ENCODE data around the gene GDE1. TPM values are rescaled to one million over a fixed set of nuclear protein-coding genes. Genes with fewer than 3 reads are reported as not detected.

GDE1 gene
- total RNA-seq, 1 donor from 2014 or later: 50.0 TPM

- no peak for DNase-seq (ENCODE audit: low spot score)
- H3K36me3 Mint-ChIP-seq (ENCODE audit: low read depth, unreplicated experiment): no peaks in the 10 kb centered on the region
- no peak overlapping the region for H3K4me3 Mint-ChIP-seq (ENCODE audit: unreplicated experiment)
- H3K9me3 Mint-ChIP-seq (ENCODE audit: unreplicated experiment): no peaks in the 10 kb centered on the region
- H3K4me1 Mint-ChIP-seq (ENCODE audit: unreplicated experiment): no peaks in the 10 kb centered on the region
- no peak overlapping the region for H3K27ac Mint-ChIP-seq (ENCODE audit: unreplicated experiment)
- TF ChIP-seq CTCF (IDR thresholded peaks at IDR 0.05; ENCODE audit: unreplicated experiment): no peak
- peaks cover 1% of the 10 kb centered on the region for H3K27me3 Mint-ChIP-seq (ENCODE audit: unreplicated experiment)
These were observed 39.6 kb downstream of the GDE1 start for GRCh38 chr16:19482291-19482690.

- Mint-ChIP-seq H3K27ac (ENCODE audit: unreplicated experiment) (no peak overlapping the region), H3K27me3 (ENCODE audit: unreplicated experiment) (peaks cover 1% of the 10 kb centered on the region), H3K36me3 (ENCODE audit: low read depth, unreplicated experiment) (no peaks in the 10 kb centered on the region), H3K4me1 (ENCODE audit: unreplicated experiment) (no peaks in the 10 kb centered on the region), H3K9me3 (ENCODE audit: unreplicated experiment) (no peaks in the 10 kb centered on the region), H3K4me3 (ENCODE audit: unreplicated experiment) (no peak overlapping the region)
- no peak for DNase-seq (ENCODE audit: low spot score)
- TF ChIP-seq CTCF (IDR thresholded peaks at IDR 0.05; ENCODE audit: unreplicated experiment): no peak
These were observed 40.1 kb downstream of the GDE1 start for GRCh38 chr16:19481769-19482168.

- no peaks in the 10 kb centered on the region for H3K9me3 Mint-ChIP-seq (ENCODE audit: unreplicated experiment)
- no peaks in the 10 kb centered on the region for H3K4me1 Mint-ChIP-seq (ENCODE audit: unreplicated experiment)
- H3K27ac Mint-ChIP-seq (ENCODE audit: unreplicated experiment): no peak overlapping the region
- no peak overlapping the region for H3K4me3 Mint-ChIP-seq (ENCODE audit: unreplicated experiment)
- DNase-seq (ENCODE audit: low spot score): no peak
- no peak for TF ChIP-seq CTCF (IDR thresholded peaks at IDR 0.05; ENCODE audit: unreplicated experiment)
- no peaks in the 10 kb centered on the region for H3K36me3 Mint-ChIP-seq (ENCODE audit: low read depth, unreplicated experiment)
- H3K27me3 Mint-ChIP-seq (ENCODE audit: unreplicated experiment): peaks cover 1% of the 10 kb centered on the region
These were observed 40.6 kb downstream of the GDE1 start for GRCh38 chr16:19481296-19481695.

GRCh38 chr16:19479302-19479721, 42.6 kb downstream of the GDE1 start:
- peaks cover 1% of the 10 kb centered on the region for H3K27me3 Mint-ChIP-seq (ENCODE audit: unreplicated experiment)
- no peaks in the 10 kb centered on the region for H3K4me1 Mint-ChIP-seq (ENCODE audit: unreplicated experiment)
- no peak overlapping the region for H3K4me3 Mint-ChIP-seq (ENCODE audit: unreplicated experiment)
- H3K36me3 Mint-ChIP-seq (ENCODE audit: low read depth, unreplicated experiment): no peaks in the 10 kb centered on the region
- no peak overlapping the region for H3K27ac Mint-ChIP-seq (ENCODE audit: unreplicated experiment)
- no peak for DNase-seq (ENCODE audit: low spot score)
- H3K9me3 Mint-ChIP-seq (ENCODE audit: unreplicated experiment): no peaks in the 10 kb centered on the region
- no peak for TF ChIP-seq CTCF (IDR thresholded peaks at IDR 0.05; ENCODE audit: unreplicated experiment)

GRCh38 chr16:19478505-19478904, 43.4 kb downstream of the GDE1 start:
- DNase-seq (ENCODE audit: low spot score): no peak
- no peaks in the 10 kb centered on the region for H3K9me3 Mint-ChIP-seq (ENCODE audit: unreplicated experiment)
- no peaks in the 10 kb centered on the region for H3K36me3 Mint-ChIP-seq (ENCODE audit: low read depth, unreplicated experiment)
- no peak overlapping the region for H3K4me3 Mint-ChIP-seq (ENCODE audit: unreplicated experiment)
- H3K4me1 Mint-ChIP-seq (ENCODE audit: unreplicated experiment): no peaks in the 10 kb centered on the region
- peaks cover 1% of the 10 kb centered on the region for H3K27me3 Mint-ChIP-seq (ENCODE audit: unreplicated experiment)
- H3K27ac Mint-ChIP-seq (ENCODE audit: unreplicated experiment): no peak overlapping the region
- no peak for TF ChIP-seq CTCF (IDR thresholded peaks at IDR 0.05; ENCODE audit: unreplicated experiment)

Data from endothelial cell (in vitro differentiated cells).